ENCODE measurements around the gene GPAT3. TPM values are rescaled to one million over a fixed set of nuclear protein-coding genes. Genes with fewer than 3 reads are reported as not detected.

GPAT3 gene
- total RNA-seq, 4 donors from 2014 or later: 3.8 to 8.1 (median 4.7) TPM

DNA sequence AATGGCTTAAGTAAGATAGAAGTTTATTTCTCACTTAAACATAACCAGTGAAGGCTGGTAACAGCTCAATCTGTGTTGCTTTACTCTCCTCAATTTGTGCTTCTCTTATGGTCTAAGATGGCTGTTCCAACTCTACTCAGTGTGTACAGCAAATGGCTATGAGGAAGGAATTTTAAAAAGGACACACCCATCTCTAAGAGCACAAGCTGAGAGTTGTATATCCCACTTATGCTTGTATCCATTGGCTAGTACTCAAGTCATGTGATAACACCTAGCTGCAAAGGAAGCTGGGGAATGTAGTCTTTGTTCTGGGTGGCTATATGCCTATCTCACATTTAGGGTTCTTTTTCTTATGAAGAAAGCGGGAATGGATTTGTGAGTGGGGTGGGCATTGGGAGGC is 63.3 kb downstream of the GPAT3 start:
- intact Hi-C loops (cut with DNase I; ENCODE audit: low total_unique reads): no loop called here
- H3K9me3 ChIP-seq: no peaks in the 10 kb centered on the region
- no peak overlapping the region for H3K27ac ChIP-seq
- no peaks in the 10 kb centered on the region for H3K27me3 ChIP-seq
- no peaks in the 10 kb centered on the region for H3K4me1 ChIP-seq
- TF ChIP-seq, protein P1, sequence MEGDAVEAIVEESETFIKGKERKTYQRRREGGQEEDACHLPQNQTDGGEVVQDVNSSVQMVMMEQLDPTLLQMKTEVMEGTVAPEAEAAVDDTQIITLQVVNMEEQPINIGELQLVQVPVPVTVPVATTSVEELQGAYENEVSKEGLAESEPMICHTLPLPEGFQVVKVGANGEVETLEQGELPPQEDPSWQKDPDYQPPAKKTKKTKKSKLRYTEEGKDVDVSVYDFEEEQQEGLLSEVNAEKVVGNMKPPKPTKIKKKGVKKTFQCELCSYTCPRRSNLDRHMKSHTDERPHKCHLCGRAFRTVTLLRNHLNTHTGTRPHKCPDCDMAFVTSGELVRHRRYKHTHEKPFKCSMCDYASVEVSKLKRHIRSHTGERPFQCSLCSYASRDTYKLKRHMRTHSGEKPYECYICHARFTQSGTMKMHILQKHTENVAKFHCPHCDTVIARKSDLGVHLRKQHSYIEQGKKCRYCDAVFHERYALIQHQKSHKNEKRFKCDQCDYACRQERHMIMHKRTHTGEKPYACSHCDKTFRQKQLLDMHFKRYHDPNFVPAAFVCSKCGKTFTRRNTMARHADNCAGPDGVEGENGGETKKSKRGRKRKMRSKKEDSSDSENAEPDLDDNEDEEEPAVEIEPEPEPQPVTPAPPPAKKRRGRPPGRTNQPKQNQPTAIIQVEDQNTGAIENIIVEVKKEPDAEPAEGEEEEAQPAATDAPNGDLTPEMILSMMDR (IDR thresholded peaks at IDR 0.05): no peak
- TF ChIP-seq POLR2A (IDR thresholded peaks at IDR 0.05): no peak
- no peak for DNase-seq
- no peaks in the 10 kb centered on the region for H3K36me3 ChIP-seq
- no peak overlapping the region for H3K4me3 ChIP-seq

DNA sequence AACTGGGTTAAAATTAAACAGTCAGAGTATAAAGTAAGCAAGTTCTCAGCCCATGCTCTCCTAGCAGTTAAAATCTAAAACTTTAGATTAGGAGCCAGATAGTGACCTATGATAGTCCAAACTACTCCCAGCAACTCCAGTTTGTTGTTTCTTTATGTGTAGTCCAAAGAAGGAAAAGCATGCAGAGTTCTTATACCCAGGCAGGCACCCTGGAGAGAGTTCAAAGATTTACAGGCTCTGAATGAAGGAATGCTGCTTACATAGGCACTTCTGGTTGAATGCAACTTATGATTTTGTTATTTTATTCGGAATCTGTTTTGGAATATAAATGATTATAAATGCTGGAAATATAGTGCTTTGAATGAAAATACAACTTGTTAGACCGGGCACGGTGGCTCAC is 67.2 kb downstream of the GPAT3 start:
- Histone ChIP-seq H3K4me3 (no peak overlapping the region), H3K4me1 (no peaks in the 10 kb centered on the region), H3K9me3 (no peaks in the 10 kb centered on the region), H3K27me3 (no peaks in the 10 kb centered on the region), H3K27ac (peak overlapping the region; percentile 28 to 51), H3K36me3 (no peaks in the 10 kb centered on the region)
- intact Hi-C loops (cut with DNase I; ENCODE audit: low total_unique reads): no loop called here
- no peak for TF ChIP-seq POLR2A (IDR thresholded peaks at IDR 0.05)
- TF ChIP-seq, protein P1 (IDR thresholded peaks at IDR 0.05): no peak
- no peak for DNase-seq

DNA sequence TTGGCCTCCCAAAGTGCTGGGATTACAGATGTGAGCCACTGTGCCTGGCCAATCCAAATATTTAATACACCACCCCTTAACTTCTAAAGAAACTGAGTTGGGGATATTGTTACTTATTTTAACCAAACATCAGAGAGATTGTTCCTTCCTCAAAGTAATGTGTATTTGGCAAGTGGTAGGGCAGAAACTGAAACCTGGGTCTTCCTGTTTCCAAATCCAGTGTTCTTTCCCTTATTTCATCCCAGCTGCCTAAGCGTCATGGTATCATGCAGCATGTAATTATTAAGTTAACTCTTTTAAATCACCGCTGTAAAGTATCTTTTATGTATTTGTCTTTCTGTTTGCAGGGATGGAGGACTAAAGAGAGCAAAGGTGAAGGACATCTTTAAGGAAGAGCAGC is 68.4 kb downstream of the GPAT3 start:
- Histone ChIP-seq H3K4me1 (no peaks in the 10 kb centered on the region), H3K27ac (no peak overlapping the region), H3K4me3 (no peak overlapping the region), H3K36me3 (no peaks in the 10 kb centered on the region), H3K9me3 (no peaks in the 10 kb centered on the region), H3K27me3 (no peaks in the 10 kb centered on the region)
- DNase-seq: no peak
- TF ChIP-seq, protein P1 (IDR thresholded peaks at IDR 0.05): no peak
- TF ChIP-seq POLR2A (IDR thresholded peaks at IDR 0.05): no peak
- intact Hi-C loops (cut with DNase I; ENCODE audit: low total_unique reads): no loop called here

DNA sequence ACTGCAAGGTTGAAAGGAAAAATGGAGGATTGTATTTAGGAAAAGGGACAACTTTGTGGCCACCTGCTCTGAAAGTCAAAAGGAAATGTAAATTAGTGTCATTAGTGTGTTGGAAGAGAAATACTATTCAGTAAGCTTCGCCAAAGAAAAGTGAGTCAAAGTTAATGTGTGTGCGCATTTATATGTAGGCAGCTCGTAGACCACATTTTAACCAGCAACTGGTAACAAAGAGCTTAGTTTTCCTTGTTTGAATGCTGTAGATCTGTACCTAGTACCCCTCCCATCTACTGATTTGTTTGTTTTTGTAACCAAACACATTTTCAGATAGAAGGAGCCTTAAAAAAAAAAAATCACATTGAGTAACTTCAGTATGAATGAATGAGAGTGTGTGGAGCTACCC is 69.3 kb downstream of the GPAT3 start:
- Histone ChIP-seq H3K9me3 (no peaks in the 10 kb centered on the region), H3K4me3 (no peak overlapping the region), H3K4me1 (no peaks in the 10 kb centered on the region), H3K27ac (no peak overlapping the region), H3K36me3 (no peaks in the 10 kb centered on the region), H3K27me3 (no peaks in the 10 kb centered on the region)
- TF ChIP-seq POLR2A (IDR thresholded peaks at IDR 0.05): no peak
- TF ChIP-seq, protein P1 (IDR thresholded peaks at IDR 0.05): no peak
- no peak for DNase-seq
- intact Hi-C loops (cut with DNase I; ENCODE audit: low total_unique reads): no loop called here

DNA sequence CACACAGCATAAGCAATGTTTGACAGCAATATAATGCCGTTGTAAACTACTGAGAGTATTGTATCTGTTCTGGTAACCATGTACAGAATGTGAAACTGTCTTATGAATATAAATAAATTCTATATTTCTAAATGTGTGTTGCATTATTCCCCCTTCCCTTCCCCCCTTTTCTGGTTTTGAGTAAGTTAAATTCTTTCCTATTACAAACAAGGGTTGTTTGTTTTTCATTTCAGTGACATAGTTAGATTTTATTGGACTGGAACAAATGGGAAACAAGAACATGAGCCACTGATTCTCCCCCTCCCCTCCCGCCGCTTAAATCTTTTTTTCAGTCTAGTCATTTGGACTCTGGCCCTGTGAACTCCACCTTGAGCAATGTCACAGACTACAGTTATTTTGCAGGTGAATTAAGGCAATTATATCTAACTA is 69.8 kb downstream of the GPAT3 start:
- DNase-seq: no peak
- Histone ChIP-seq H3K4me1 (no peaks in the 10 kb centered on the region), H3K27me3 (no peaks in the 10 kb centered on the region), H3K4me3 (no peak overlapping the region), H3K27ac (no peak overlapping the region), H3K36me3 (no peaks in the 10 kb centered on the region), H3K9me3 (no peaks in the 10 kb centered on the region)
- intact Hi-C loops (cut with DNase I; ENCODE audit: low total_unique reads): no loop called here
- TF ChIP-seq, protein P1 (IDR thresholded peaks at IDR 0.05): no peak
- no peak for TF ChIP-seq POLR2A (IDR thresholded peaks at IDR 0.05)

Data from uterus (tissue), 4 donors.